Mesenchymal stem cell (in vitro differentiated cells and primary cell): ENCODE data around the gene PRMT1.

ENCODE experiments used
- DNase-seq: peaks from one replicate; pipeline ENCODE4 v3.0.0-alpha.2; 2013
- H2AFZ ChIP-seq: one replicate; pipeline ENCODE4 v1.6.1; 2013; ENCODE audit warnings: low read depth, mild to moderate bottlenecking, control low read depth, inconsistent platforms, low read length, moderate library complexity
- H2AK5ac ChIP-seq: 2 replicates; pipeline ENCODE4 v1.6.1; 2013; ENCODE audit warnings: low read length, moderate library complexity, mild to moderate bottlenecking, inconsistent platforms; ENCODE audit not compliant: severe bottlenecking
- H2BK120ac ChIP-seq: one replicate; pipeline ENCODE4 v1.6.1; 2013; ENCODE audit warnings: low read depth, mild to moderate bottlenecking, inconsistent platforms, low read length, moderate library complexity
- H2BK12ac ChIP-seq, 2 experiments: one replicate each; pipeline ENCODE4 v1.6.1; 2013; ENCODE audit warnings: inconsistent platforms in 2 of 2, low read length in 2 of 2, mild to moderate bottlenecking in 2 of 2, moderate library complexity in 2 of 2, control low read depth in 1 of 2
- H2BK15ac ChIP-seq: one replicate; pipeline ENCODE4 v1.6.1; 2013; ENCODE audit warnings: mild to moderate bottlenecking, low read depth, inconsistent platforms; ENCODE audit not compliant: poor library complexity, severe bottlenecking
- H2BK5ac ChIP-seq: 2 replicates; pipeline ENCODE4 v1.6.1; 2013; ENCODE audit warnings: low read depth, mild to moderate bottlenecking, low read length, control low read depth, inconsistent platforms; ENCODE audit not compliant: poor library complexity, severe bottlenecking
- H3K14ac ChIP-seq, 2 experiments: one replicate each; pipeline ENCODE4 v1.6.1; 2013; ENCODE audit warnings: inconsistent platforms in 2 of 2, low read length in 2 of 2, control low read depth in 1 of 2, mild to moderate bottlenecking in 1 of 2, moderate library complexity in 1 of 2
- H3K18ac ChIP-seq, 2 experiments: one replicate each; pipeline ENCODE4 v1.6.1; 2013; ENCODE audit warnings: inconsistent platforms in 2 of 2, low read length in 2 of 2, control low read depth in 1 of 2, low read depth in 1 of 2, mild to moderate bottlenecking in 1 of 2
- H3K23ac ChIP-seq, 2 experiments: one replicate each; pipeline ENCODE4 v1.6.1; 2013; ENCODE audit warnings: inconsistent platforms in 2 of 2, low read length in 2 of 2, mild to moderate bottlenecking in 2 of 2, moderate library complexity in 2 of 2, control low read depth in 1 of 2
- H3K27ac ChIP-seq: 2 replicates; pipeline ENCODE4 v1.5.1; 2013; ENCODE audit warnings: mild to moderate bottlenecking, moderate library complexity, low read length, control low read depth, inconsistent platforms; ENCODE audit not compliant: poor library complexity, severe bottlenecking
- H3K27me3 ChIP-seq, 2 experiments: 2 replicates each; pipeline versions ENCODE4 v1.6.1 to v1.7.0; 2013; ENCODE audit warnings: low read length in 2 of 2, mild to moderate bottlenecking in 2 of 2, moderate library complexity in 2 of 2, control low read depth in 1 of 2, inconsistent platforms in 1 of 2; ENCODE audit not compliant: control insufficient read depth in 1 of 2, insufficient read depth in 1 of 2
- H3K36me3 ChIP-seq, 2 experiments: 2 replicates each; pipeline versions ENCODE4 v1.6.1 to v1.7.0; 2013; ENCODE audit warnings: low read length in 2 of 2, control low read depth in 1 of 2, inconsistent platforms in 1 of 2, low read depth in 1 of 2, mild to moderate bottlenecking in 1 of 2; ENCODE audit not compliant: insufficient read depth in 2 of 2, control insufficient read depth in 1 of 2
- H3K4ac ChIP-seq, 2 experiments: one replicate each; pipeline ENCODE4 v1.6.1; 2013; ENCODE audit warnings: inconsistent platforms in 2 of 2, low read length in 2 of 2, mild to moderate bottlenecking in 2 of 2, moderate library complexity in 2 of 2, control low read depth in 1 of 2, low read depth in 1 of 2
- H3K4me1 ChIP-seq: 2 replicates; pipeline ENCODE4 v1.6.1; 2013; ENCODE audit warnings: low read depth, low read length, control low read depth; ENCODE audit not compliant: control insufficient read depth, insufficient read depth
- H3K4me2 ChIP-seq: 2 replicates; pipeline ENCODE4 v1.6.1; 2013; ENCODE audit warnings: low read length, mild to moderate bottlenecking, inconsistent platforms; ENCODE audit not compliant: poor library complexity, severe bottlenecking
- H3K4me3 ChIP-seq, 2 experiments: 2 replicates each; pipeline versions ENCODE4 v1.5.1 to v1.7.0; 2013; ENCODE audit warnings: low read length in 2 of 2, mild to moderate bottlenecking in 2 of 2, control low read depth in 1 of 2, low read depth in 1 of 2; ENCODE audit not compliant: insufficient read depth in 1 of 2
- H3K79me1 ChIP-seq: replicated peaks from 2 replicates; pipeline ENCODE4 v1.6.1; 2013; ENCODE audit warnings: mild to moderate bottlenecking, control low read depth, low read length, inconsistent platforms; ENCODE audit not compliant: poor library complexity, severe bottlenecking
- H3K9ac ChIP-seq: 2 replicates; pipeline ENCODE4 v1.7.0; 2013; ENCODE audit warnings: mild to moderate bottlenecking, low read length, moderate library complexity
- H3K9me3 ChIP-seq: 2 replicates; pipeline ENCODE4 v1.7.0; 2013; ENCODE audit warnings: mild to moderate bottlenecking, low read length; ENCODE audit not compliant: control insufficient read depth
- H4K8ac ChIP-seq: one replicate; pipeline ENCODE4 v1.6.1; 2013; ENCODE audit warnings: inconsistent platforms, mild to moderate bottlenecking, low read length, moderate library complexity
- H4K91ac ChIP-seq: one replicate; pipeline ENCODE4 v1.6.1; 2013; ENCODE audit warnings: mild to moderate bottlenecking, low read length, inconsistent platforms
- WGBS: methylation state at CpG from one replicate; pipeline ENCODE4 v1.1.7; 2013; ENCODE audit warnings: mixed read lengths; 5-methylcytosine and 5-hydroxymethylcytosine counted together

The PRMT1 gene

GRCh38 chr19:49689133-49690078 is 12.3 kb downstream of the PRMT1 start, which contains the start of gene ADM5:
ADM5 (plus strand) TSS chr19:49689594; CDS start chr19:49689838, 244 bp downstream.
- 53% methylated on average over 54 of the region's 54 CpGs for WGBS
- peak within 1 kb of the TSS; percentile 53 for H2BK15ac ChIP-seq
- peak within 1 kb of the TSS in 1 of 2 experiments; percentile 26 for H3K18ac ChIP-seq
- H3K4me3 ChIP-seq, result peak within 1 kb of the TSS in 1 of 2 experiments; percentile 91
- H3K27me3 ChIP-seq, result no peaks in the 10 kb centered on the region
- H3K4me1 ChIP-seq, result peaks cover 21% of the 10 kb centered on the region
- peak within 1 kb of the TSS; percentile 9 to 19 for H3K4ac ChIP-seq
- peaks cover 30 to 50% of the 10 kb centered on the region in 2 experiments for H3K36me3 ChIP-seq
- no peak within 1 kb of the TSS for H2AK5ac ChIP-seq
- H3K79me1 ChIP-seq, result peaks cover 19% of the 10 kb centered on the region
- H2BK12ac ChIP-seq, result peak within 1 kb of the TSS in 1 of 2 experiments; percentile 60
- no peak for DNase-seq
- H2BK120ac ChIP-seq, result no peak within 1 kb of the TSS
- no peak within 1 kb of the TSS for H3K14ac ChIP-seq
- no peak within 1 kb of the TSS for H2BK5ac ChIP-seq
- no peak within 1 kb of the TSS for H2AFZ ChIP-seq
- no peak within 1 kb of the TSS for H3K27ac ChIP-seq
- peak within 1 kb of the TSS; percentile 78 for H3K4me2 ChIP-seq
- H4K8ac ChIP-seq, result no peak within 1 kb of the TSS
- H4K91ac ChIP-seq, result no peak within 1 kb of the TSS
- no peaks in the 10 kb centered on the region for H3K9me3 ChIP-seq
- H3K9ac ChIP-seq, result peak within 1 kb of the TSS; percentile 84
- no peak within 1 kb of the TSS for H3K23ac ChIP-seq

- no peak overlapping the region for H2BK5ac ChIP-seq
- H3K27me3 ChIP-seq, result no peaks in the 10 kb centered on the region
- peak overlapping the region; percentile 53 for H2BK15ac ChIP-seq
- peak overlapping the region; percentile 78 for H4K8ac ChIP-seq
- H3K27ac ChIP-seq, result no peak overlapping the region
- WGBS, result 30% methylated on average over 31 of the region's 39 CpGs
- H3K79me1 ChIP-seq, result peaks cover 19% of the 10 kb centered on the region
- no peaks in the 10 kb centered on the region for H3K9me3 ChIP-seq
- peak overlapping the region; percentile 9 to 19 for H3K4ac ChIP-seq
- H2BK120ac ChIP-seq, result no peak overlapping the region
- no peak overlapping the region for H4K91ac ChIP-seq
- H3K18ac ChIP-seq, result peak overlapping the region; percentile 26
- peak overlapping the region in 1 of 2 experiments; percentile 60 for H2BK12ac ChIP-seq
- H3K9ac ChIP-seq, result peak overlapping the region; percentile 84
- peaks cover 21% of the 10 kb centered on the region for H3K4me1 ChIP-seq
- H3K4me3 ChIP-seq, result peak overlapping the region; percentile 41 to 91
- no peak overlapping the region for H3K14ac ChIP-seq
- peaks cover 23 to 43% of the 10 kb centered on the region in 2 experiments for H3K36me3 ChIP-seq
- DNase-seq, result peak; percentile 22
- H2AFZ ChIP-seq, result peak overlapping the region; percentile 20
- peak overlapping the region; percentile 78 for H3K4me2 ChIP-seq
- no peak overlapping the region for H3K23ac ChIP-seq
- H2AK5ac ChIP-seq, result no peak overlapping the region
Observed at GRCh38 chr19:49690079-49690655, 13.1 kb downstream of the PRMT1 start.

- peak within 1 kb of the TSS; percentile 84 for H3K9ac ChIP-seq
- H3K27ac ChIP-seq, result no peak within 1 kb of the TSS
- H3K4me2 ChIP-seq, result peak within 1 kb of the TSS; percentile 78
- 6% methylated on average over 38 of the region's 38 CpGs for WGBS
- H3K27me3 ChIP-seq, result no peaks in the 10 kb centered on the region
- peaks cover 21% of the 10 kb centered on the region for H3K4me1 ChIP-seq
- peak within 1 kb of the TSS in 1 of 2 experiments; percentile 60 for H2BK12ac ChIP-seq
- no peaks in the 10 kb centered on the region for H3K9me3 ChIP-seq
- peak within 1 kb of the TSS; percentile 53 for H2BK15ac ChIP-seq
- H2AK5ac ChIP-seq, result no peak within 1 kb of the TSS
- DNase-seq, result peak; percentile 85
- peak within 1 kb of the TSS in 1 of 2 experiments; percentile 37 for H3K14ac ChIP-seq
- no peak within 1 kb of the TSS for H2BK120ac ChIP-seq
- H2BK5ac ChIP-seq, result no peak within 1 kb of the TSS
- H2AFZ ChIP-seq, result peak within 1 kb of the TSS; percentile 29
- peak within 1 kb of the TSS; percentile 78 for H4K8ac ChIP-seq
- peak within 1 kb of the TSS; percentile 51 to 91 for H3K4me3 ChIP-seq
- no peak within 1 kb of the TSS for H3K23ac ChIP-seq
- H3K79me1 ChIP-seq, result peaks cover 15% of the 10 kb centered on the region
- peaks cover 17 to 37% of the 10 kb centered on the region in 2 experiments for H3K36me3 ChIP-seq
- H3K4ac ChIP-seq, result peak within 1 kb of the TSS; percentile 19 to 86
- H3K18ac ChIP-seq, result peak within 1 kb of the TSS; percentile 26 to 48
- no peak within 1 kb of the TSS for H4K91ac ChIP-seq
Observed at GRCh38 chr19:49690656-49691242, 13.7 kb downstream of the PRMT1 start, which contains the start of gene CPT1C. CPT1C (plus strand) TSS chr19:49691116; CDS start chr19:49692253, 1,137 bp downstream.
